ENCODE measurements around the gene DIP2B. TPM values are rescaled to one million over a fixed set of nuclear protein-coding genes. Genes with fewer than 3 reads are reported as not detected.

Gene DIP2B
- total RNA-seq, 1 experiment from 2014 or later, result 20.0 TPM

GRCh38 chr12:50775251-50775650, 270.5 kb downstream of the DIP2B start:
- no peaks in the 10 kb centered on the region for H3K23me2 ChIP-seq (ENCODE audit: insufficient read length, low read depth, low read length, poor library complexity, severe bottlenecking)
- no peaks in the 10 kb centered on the region for H4K20me1 ChIP-seq (ENCODE audit: control insufficient read depth, insufficient read depth, insufficient read length)
- no peak overlapping the region for H3K4me2 ChIP-seq (ENCODE audit: insufficient read depth, insufficient read length, low read length)
- no peak overlapping the region for H2BK5ac ChIP-seq (ENCODE audit: insufficient read length, low read length)
- H3K4ac ChIP-seq (ENCODE audit: low read depth, low read length), result no peak overlapping the region
- no peak overlapping the region for H3K56ac ChIP-seq (ENCODE audit: insufficient read length, low read depth, low read length)
- no peak overlapping the region for H4K91ac ChIP-seq (ENCODE audit: insufficient read length, low read depth, low read length)
- no peak overlapping the region for H3K9ac ChIP-seq (ENCODE audit: extremely low read depth, insufficient read length, low read length)
- Mint-ChIP-seq H3K9me3 (peaks cover 0 to 4% of the 10 kb centered on the region in 2 experiments; a peak in 2 of 5 replicates), H3K27me3 (ENCODE audit: low read depth) (no peaks in the 10 kb centered on the region), H3K4me1 (no peaks in the 10 kb centered on the region), H3K36me3 (ENCODE audit: insufficient read depth in 1 of 3, low read depth in 3 of 3) (peaks cover 20 to 32% (median 31%) of the 10 kb centered on the region in 3 experiments), H3K4me3 (no peak overlapping the region), H3K27ac (no peak overlapping the region; a peak in 1 of 7 replicates)
- H2BK120ac ChIP-seq (ENCODE audit: low read depth, low read length, poor library complexity, severe bottlenecking), result no peak overlapping the region
- DNase-seq, result no peak
- peaks cover 5% of the 10 kb centered on the region; the same call in 1 of the 2 replicates for H3K79me2 ChIP-seq (ENCODE audit: insufficient read depth, low read length)
- H3K23ac ChIP-seq (ENCODE audit: insufficient read length, low read depth, low read length), result no peak overlapping the region
- no peak overlapping the region for H2AK5ac ChIP-seq (ENCODE audit: insufficient read length, low read length)
- no peak overlapping the region for H3K18ac ChIP-seq (ENCODE audit: insufficient read length, low read depth, low read length)
- no CpG with 5 or more reads among the region's 2 CpGs for WGBS (ENCODE audit: extremely low coverage, insufficient read length, low lambda C conversion rate)
- no peaks in the 10 kb centered on the region for H3K4me1 ChIP-seq (ENCODE audit: insufficient read depth, low read length)
- H2BK12ac ChIP-seq (ENCODE audit: insufficient read length, low read depth, low read length), result no peak overlapping the region
- H3K14ac ChIP-seq (ENCODE audit: insufficient read depth, low read length), result no peak overlapping the region
- H2BK15ac ChIP-seq (ENCODE audit: low read depth, low read length), result no peak overlapping the region
- H3K27me3 ChIP-seq (ENCODE audit: insufficient read depth, low read length), result no peaks in the 10 kb centered on the region
- H3K79me1 ChIP-seq (ENCODE audit: insufficient read depth, low read depth, low read length, poor library complexity, severe bottlenecking), result peaks cover 3% of the 10 kb centered on the region
- no peak overlapping the region for H4K5ac ChIP-seq (ENCODE audit: insufficient read length, low read depth, low read length)
- H4K8ac ChIP-seq (replicated peaks; ENCODE audit: insufficient read length, low read depth, low read length), result no peak overlapping the region
- no peaks in the 10 kb centered on the region for H3K9me3 ChIP-seq (ENCODE audit: control insufficient read depth, low read depth, low read length)
- H3K27ac ChIP-seq (ENCODE audit: insufficient read length, low read depth, low read length), result no peak overlapping the region
- no peak overlapping the region for H2AFZ ChIP-seq (ENCODE audit: low read length)
- no peak overlapping the region for H2BK20ac ChIP-seq (ENCODE audit: low read depth, low read length, poor library complexity, severe bottlenecking)
- H3T11ph ChIP-seq (ENCODE audit: low read length), result no peak overlapping the region
- no peak for TF ChIP-seq CTCF (conservative IDR thresholded peaks at IDR 0.05)

Measured in H9 (cell line).